Cerebellar nuclear complex (tissue), 1 donor: ENCODE data around the gene SCG3.

Source experiments
- DNase-seq, 2 experiments: peaks; one replicate each; lab custom pipeline; 2025; lab: John Stamatoyannopoulos, UW

SCG3 gene

GRCh38 chr15:51727141-51727897 lies 46.0 kb downstream of the SCG3 start:
- no peak for DNase-seq

DNA sequence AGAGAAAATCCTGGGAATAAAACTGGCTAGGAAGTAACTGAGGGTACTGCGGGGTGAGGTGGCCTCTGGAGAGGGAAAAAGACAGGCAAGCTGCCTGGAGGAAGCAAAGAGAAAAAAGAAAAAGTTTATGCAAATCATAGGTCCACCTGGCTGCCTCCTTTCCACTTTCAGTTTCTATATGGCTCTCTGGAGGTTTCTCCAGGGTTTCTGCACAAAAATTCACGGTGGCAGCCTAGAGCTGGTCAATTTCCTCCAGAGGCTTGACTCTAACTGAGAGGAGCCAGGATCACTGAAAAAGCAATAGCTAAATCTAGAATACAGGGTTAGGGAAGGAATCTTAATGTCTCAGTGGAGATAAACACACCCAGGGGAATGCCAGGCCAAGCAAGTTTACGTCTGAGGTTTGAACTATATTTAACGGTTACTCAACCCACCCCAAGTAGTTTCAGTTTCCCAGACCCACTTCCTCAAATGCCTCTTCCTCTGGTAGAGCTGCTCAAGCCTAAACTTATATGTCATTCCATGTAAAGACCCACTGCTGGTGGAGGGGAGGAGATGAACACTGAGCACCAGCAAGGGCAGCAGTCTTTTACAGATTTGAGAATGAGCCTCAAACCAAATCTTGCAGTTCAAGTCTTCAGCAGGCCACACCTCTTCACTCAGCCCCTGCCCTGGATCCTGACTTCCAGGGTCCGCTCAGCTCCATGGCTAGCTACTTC lies 50.4 kb downstream of the SCG3 start:
- DNase-seq, result no peak

DNA sequence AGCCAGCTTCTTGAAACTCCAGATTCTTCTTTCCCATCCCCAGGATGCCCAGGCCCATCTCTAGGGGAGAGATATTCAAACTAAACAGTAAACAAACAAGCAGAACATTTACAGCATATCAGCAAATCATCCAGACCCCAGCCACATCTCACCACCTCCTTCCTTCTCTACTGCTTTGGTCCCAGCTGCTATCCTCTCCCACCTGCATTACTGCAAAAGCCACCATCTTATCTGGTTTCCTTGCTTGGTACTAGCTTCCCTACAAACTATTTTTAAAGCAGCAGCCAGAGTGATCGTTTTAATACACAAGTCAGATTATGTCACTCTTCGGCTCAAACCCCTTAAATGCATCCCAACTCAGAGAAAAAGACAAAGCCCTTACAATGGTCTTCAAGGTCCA lies 51.3 kb downstream of the SCG3 start:
- DNase-seq, result no peak

GRCh38 chr15:51735228-51736010 lies 54.1 kb downstream of the SCG3 start:
- no peak for DNase-seq

GRCh38 chr15:51736069-51736468 lies 54.8 kb downstream of the SCG3 start:
- no peak for DNase-seq

DNA sequence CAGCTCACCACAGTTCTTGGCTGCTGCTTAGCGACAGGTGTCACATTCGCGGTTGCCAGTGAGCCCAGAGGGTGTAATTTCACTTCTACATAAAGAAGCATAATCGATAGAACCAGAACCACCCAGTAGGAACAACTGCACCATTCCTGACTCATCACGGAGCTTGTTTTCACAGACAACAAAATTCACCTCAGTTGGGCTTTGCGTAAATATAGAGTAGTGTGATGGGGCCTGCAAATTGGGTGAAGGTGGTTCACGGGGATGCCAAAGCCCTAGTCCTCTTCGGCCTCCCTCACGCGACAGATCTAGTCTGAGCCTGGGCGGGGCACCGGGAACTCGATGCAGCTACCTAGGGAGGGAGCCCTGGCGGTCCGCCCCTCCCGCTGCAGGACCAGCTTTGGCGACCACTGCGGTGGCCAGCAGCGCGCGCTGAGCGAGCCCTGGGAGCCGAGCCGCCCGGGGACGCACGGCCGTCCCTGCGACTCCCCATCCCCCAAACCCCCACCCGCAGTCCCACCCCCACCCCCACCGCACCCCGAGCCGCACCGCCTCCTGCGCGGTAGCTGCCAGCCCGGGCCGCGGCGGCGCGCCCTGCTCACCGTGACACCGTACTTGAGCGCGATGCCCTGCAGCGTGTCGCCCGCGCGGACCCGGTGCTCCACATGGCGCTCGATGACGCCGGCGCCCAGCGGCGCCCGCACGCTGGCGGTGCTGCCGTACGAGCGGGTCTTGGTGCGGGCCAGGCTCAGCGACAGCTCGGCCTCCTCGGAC lies 55.6 kb downstream of the SCG3 start:
- peak in 1 of 2 experiments; percentile 37 for DNase-seq

DNA sequence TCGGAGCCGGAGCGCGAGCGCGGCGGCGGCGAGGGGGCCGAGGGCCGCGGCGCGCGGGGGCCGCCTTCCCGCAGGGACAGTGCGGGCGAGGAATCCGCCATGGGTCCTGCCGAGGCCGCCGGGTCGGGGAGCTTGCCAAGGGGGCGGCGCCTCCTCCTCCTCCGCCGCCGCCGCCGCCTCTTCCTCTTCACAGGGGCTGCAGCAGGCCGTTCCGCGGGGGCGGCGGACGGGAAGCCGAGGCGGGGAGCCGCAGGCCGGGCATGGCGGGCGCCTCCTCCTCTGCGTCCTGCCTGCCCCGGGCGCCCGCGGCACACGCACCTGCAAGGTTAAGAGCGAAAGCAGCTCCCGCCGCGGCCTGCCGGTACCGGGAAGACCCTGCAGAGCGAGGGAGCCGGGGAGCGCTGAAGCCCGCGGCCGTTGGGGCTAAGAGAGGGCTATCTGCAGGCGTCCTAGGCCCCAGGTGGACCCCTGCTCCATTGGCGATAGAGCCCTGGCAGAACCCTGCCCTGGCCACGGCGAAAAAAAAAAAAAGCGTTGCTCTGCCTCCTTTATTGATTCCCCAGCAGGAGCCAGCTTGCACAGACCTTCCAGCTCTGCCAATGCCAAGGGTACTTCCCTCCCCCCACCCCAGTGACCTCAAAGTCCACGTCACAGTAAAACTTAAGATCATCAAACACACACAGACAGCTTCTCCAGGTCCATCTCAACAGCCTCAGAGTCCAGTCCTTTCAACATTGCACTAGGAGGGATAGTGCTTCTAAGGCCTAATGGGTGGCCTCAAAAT lies 56.4 kb downstream of the SCG3 start, which contains the start of gene LYSMD2:
TSS of gene LYSMD2 (minus strand) at position 134 of the 784 bp plus-strand sequence. CDS start at position 101, 33 bp downstream.
- no peak for DNase-seq

GRCh38 chr15:51738553-51738952 lies 57.2 kb downstream of the SCG3 start:
- no peak for DNase-seq

- no peak for DNase-seq
Observed at GRCh38 chr15:51739061-51739712, 57.9 kb downstream of the SCG3 start.

DNA sequence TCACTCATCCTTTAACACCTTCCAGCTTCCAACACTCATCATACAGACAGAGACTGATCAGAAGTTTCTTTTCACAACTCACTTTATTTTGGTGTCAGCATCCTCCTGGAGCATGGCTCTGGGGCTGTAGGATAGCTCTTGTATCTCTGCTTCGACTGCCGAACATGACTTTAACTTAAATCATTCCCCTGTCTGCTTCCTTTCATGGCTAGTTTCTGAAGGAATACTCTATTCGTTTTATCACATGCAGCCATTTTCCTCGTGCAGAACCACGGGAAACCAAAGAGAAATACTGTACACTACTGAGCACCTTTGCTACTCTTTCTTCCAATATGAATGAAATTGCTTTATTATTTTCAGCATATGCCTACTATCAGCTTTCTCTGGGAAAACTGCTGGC lies 68.0 kb downstream of the SCG3 start:
- no peak for DNase-seq

- DNase-seq, result no peak
Observed at GRCh38 chr15:51750186-51750585, 68.9 kb downstream of the SCG3 start.

GRCh38 chr15:51750792-51751696 lies 69.7 kb downstream of the SCG3 start, which contains the start of gene TMOD2:
Gene TMOD2, plus strand, starts transcription at chr15:51751597. Its CDS starts 14,845 bp downstream, at chr15:51766442.
- no peak for DNase-seq

- DNase-seq, result no peak
Observed at GRCh38 chr15:51751697-51752683, 70.7 kb downstream of the SCG3 start.

- no peak for DNase-seq
Observed at GRCh38 chr15:51752888-51753287, 71.6 kb downstream of the SCG3 start.

- no peak for DNase-seq
Observed at GRCh38 chr15:51754267-51754666, 73.0 kb downstream of the SCG3 start.

DNA sequence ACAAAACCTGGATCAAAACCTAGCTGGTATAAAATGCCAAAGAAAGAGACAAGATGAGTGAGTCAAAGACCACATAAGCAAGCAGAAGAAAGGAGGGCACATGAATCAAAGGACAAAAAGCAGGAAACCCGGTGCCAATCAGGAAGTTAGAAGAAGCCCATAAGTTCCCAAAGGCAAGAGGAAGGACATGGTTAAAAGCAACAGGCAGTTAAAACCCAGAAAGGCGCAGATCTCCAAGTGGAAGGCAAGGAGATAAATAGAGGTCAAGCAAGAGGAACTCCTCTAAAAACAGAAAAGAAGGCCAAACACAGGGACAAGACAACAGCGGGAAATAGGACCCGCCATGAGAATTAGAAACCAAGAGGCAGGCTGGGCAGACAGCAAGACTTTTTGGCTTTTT lies 74.5 kb downstream of the SCG3 start:
- no peak for DNase-seq

GRCh38 chr15:51756482-51756881 lies 75.2 kb downstream of the SCG3 start:
- DNase-seq, result no peak

DNA sequence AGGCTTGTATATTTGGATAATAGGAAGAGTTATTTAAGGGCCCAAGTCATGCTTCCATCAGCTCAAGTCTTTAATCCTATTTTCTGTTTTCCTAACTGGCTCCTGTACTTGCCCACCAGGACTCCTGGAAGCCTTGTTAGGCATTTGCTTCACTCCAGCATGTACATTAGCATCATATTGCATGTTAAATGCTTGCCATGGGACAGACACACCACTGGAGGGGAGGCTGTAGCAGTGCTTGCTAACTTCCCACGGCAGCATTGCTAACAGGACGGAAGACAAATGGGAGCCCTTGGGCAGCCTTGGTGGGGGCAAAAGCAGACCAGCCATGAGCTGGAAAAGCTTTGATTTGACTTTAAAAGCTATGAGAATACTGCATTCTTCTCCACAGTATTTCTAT lies 76.1 kb downstream of the SCG3 start:
- DNase-seq, result no peak
